Stimulated activated CD4-positive, alpha-beta T cell treated with anti-CD3 and anti-CD28 coated beads, Interleukin-4, amount 100 ng/mL, for 48 hours (primary cell): ENCODE measurements around the gene SMIM1.

ENCODE experiments used
- DNase-seq, 2 donors: peaks; one replicate each; pipeline ENCODE4 v3.0.0-alpha.2; 2020; ENCODE audit warnings: low read depth in 2 of 2

The SMIM1 gene, protein sequence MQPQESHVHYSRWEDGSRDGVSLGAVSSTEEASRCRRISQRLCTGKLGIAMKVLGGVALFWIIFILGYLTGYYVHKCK

DNA sequence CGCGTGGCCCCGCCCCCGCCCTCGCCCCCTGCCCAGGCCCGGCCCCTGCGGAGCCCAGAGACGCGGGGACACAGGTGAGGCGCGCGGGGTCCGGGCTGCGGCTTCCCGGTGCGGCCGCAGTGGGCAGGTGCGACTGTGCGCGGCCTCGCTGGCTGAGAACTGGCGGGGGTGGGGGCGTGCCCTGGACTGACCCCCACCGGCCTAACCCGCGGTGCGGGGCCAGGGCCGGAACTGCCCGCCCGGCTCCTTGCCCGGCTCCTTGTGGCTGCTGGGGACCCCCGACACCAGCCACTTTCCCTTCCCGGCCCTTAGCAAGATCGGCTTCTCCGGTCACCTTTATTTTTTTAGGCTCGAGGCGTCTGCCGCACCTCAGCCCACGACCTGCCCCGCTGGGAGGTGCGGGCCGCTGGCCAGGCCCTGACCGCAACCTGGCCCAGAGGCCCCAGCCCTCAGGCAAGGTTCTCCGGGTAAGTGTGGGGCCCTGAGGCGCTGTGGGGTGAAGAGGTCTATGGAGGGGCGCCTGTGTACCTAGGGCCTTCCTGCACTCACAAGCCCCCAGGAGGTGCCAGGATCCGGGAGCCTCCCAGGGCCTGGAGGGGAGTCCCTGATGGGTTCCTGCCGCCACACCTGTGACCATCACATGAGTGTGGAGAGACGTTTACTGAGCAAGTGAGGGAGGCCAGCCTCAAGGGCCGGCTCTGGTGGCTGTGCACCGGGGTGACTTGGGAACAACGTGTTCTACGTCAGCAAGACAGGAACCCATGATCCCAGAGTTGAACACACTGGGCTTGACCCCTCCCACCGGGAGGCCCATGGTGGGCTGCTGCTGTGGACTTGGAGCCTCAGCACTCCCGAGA is at the start of gene SMIM1:
SMIM1 (plus strand) TSS at position 35 of the 857 bp plus-strand sequence. CDS start 2,625 bp downstream, outside the sequence.
- no peak for DNase-seq

GRCh38 chr1:3722846-3723245 is 49.7 kb upstream of the SMIM1 start:
- DNase-seq = no peak

DNA sequence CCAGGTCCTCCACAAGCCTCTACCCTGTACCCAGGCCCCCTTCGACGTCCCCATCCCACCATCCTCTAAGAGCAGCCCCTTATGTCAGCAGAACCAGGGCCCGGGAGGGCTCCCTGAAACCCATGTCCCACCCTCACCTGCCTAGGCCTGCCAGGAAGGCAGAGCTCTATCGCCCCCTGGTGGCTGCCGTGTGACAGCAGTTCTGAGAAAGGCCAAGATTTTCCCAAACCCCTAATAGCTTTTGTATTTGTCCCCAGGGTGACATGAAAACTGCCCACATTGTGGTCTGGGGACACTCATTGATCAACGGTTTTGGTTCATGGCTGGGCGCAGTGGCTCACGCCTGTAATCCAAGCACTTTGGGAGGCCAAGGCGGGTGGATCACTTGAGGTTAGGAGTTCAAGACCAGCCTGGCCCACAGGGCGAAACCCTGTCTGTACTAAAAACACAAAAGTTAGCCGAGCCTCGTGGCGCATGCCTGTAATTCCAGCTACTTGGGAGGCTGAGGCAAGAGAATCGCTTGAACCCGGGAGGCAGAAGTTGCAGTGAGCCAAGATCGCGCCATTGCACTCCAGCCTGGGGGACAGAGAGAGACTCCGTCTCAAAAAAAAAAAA is 48.0 kb upstream of the SMIM1 start:
- peak; percentile 68 to 84 for DNase-seq

- no peak for DNase-seq
These were observed 47.2 kb upstream of the SMIM1 start for GRCh38 chr1:3725366-3725765.

GRCh38 chr1:3727042-3727824 is 45.3 kb upstream of the SMIM1 start:
- peak in 1 of 2 donors; percentile 13 for DNase-seq

GRCh38 chr1:3727825-3728776 is 44.4 kb upstream of the SMIM1 start:
- no peak for DNase-seq

DNA sequence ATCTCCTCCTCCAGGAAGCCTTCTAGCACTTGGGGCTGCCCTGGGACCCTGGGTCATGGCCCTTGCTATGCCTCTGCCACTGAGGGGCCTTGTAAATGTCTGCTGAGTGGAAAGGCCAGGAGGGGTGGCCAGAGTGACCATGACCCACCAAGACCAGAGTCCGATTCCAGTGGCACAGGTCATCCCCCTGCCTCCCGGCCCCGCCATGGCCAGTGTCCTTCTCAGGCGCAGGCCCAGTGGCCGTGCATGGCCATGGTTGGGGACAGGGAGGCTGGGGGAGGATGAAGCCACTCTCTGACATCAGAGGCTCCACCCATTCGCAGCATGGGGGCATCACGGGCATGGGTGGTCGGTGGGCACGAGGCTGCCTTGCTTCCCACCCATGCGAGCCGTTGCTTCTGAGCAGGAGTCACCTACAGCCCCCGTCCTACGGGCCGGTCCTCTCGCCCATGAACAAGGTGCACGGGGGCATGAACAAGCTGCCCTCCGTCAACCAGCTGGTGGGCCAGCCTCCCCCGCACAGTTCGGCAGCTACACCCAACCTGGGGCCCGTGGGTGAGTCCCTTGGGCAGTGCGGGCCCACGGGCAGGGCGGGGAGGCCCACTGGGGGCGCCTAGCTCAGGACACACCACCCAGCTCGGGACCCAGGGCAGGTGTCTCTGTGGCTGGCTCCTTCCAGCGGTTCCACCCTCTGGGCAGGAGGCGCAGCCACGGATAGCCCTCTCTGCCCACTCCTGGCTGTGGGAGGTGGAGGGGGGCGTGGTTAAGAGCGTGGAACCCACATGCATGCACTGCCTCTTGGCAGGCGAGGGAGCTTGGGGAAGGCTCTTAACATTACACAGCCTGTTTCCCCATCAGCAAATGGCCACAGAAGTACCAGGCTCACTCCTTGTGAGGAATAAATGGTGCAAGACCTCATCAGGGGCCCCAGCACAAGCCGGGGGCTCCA is 42.7 kb upstream of the SMIM1 start:
- DNase-seq = no peak

DNA sequence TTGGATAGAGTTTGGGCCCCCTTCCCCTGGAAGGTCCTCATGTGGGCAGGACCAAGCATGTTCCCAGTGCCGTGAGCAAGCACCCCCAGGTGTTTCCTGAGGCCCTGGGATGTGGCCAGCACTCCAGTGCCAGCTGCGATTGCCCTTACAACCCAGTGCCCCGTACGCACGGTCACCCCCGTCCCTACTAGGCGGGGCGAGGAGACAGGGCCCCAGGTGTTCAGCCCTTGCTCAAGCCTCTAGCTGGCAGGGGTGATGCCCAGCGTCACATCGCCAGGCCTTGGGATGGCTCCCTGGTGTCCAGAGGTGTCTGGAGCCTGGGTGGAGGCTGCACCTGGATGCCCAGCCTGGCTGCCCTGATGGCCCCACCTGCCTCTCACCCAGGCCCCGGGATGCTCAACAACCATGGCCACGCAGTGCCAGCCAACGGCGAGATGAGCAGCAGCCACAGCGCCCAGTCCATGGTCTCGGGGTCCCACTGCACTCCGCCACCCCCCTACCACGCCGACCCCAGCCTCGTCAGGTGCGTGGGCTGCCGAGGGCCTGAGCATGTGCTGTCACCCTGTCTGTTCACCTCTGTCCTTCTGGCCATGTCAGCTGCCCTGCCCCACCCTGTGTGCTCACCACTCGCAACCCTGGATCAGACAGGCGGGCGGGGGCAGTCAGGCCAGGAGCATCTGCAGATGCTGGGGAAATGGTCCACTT is 41.9 kb upstream of the SMIM1 start:
- no peak for DNase-seq

DNA sequence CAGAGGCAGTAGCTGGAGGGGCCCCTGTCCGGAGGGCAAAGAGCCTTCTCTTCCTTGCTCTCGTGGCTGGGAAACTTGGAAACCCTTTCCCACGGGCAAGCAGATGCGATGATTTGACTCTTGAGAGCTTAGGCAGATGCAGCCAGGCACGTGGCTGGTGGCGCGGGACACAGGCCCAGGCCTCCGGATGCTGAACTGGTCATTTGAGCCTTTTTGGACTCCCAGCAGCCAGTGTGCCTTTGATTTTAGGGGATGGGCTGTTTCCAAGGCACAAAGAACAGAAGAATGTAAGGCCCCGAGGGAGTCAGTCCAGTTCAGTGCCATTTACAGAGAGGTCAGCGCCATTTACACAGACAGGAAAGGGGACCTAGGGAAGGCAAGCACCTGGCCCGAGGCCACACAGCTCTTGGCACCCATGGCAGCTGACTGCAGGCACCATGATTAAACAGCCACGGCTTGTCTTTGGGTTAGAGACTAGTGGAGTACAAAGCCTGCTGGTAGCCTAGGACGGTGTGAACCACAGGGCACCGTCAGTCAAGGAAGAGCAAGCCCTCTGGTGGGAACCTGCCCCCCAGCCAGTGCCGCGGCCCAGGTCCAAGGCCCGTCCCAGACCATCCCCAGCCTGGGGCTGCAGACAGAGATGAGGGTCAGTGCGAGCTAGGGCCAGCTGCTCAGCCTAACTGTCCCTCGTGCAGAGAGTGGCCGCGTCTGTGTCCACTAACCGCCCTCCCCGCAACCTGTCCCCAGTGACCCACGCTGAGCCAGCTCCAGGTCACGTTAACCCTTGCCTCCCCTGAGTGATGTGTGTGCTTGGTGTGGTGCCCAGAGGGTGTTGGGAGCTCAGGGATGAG is 40.7 kb upstream of the SMIM1 start:
- no peak for DNase-seq

DNA sequence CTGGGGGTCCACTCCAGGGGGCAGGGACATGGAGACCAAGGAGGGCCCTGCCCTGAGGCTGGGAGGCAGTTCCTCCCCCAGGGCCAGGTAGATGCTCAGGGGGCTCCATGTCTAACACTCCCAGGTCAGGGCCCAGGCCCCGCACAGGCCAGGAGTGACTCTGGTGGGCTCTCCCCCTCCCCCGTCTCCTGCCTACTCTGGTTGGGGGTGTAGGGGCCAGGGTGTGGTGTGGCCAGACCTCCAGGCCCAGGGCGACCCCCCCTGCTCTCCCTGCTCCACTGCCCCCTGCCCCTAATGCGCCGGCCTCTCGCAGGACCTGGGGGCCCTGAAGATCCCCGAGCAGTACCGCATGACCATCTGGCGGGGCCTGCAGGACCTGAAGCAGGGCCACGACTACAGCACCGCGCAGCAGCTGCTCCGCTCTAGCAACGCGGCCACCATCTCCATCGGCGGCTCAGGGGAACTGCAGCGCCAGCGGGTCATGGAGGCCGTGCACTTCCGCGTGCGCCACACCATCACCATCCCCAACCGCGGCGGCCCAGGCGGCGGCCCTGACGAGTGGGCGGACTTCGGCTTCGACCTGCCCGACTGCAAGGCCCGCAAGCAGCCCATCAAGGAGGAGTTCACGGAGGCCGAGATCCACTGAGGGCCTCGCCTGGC is 40.0 kb upstream of the SMIM1 start:
- no peak for DNase-seq

GRCh38 chr1:3733094-3733882 is 39.3 kb upstream of the SMIM1 start:
- DNase-seq = no peak

DNA sequence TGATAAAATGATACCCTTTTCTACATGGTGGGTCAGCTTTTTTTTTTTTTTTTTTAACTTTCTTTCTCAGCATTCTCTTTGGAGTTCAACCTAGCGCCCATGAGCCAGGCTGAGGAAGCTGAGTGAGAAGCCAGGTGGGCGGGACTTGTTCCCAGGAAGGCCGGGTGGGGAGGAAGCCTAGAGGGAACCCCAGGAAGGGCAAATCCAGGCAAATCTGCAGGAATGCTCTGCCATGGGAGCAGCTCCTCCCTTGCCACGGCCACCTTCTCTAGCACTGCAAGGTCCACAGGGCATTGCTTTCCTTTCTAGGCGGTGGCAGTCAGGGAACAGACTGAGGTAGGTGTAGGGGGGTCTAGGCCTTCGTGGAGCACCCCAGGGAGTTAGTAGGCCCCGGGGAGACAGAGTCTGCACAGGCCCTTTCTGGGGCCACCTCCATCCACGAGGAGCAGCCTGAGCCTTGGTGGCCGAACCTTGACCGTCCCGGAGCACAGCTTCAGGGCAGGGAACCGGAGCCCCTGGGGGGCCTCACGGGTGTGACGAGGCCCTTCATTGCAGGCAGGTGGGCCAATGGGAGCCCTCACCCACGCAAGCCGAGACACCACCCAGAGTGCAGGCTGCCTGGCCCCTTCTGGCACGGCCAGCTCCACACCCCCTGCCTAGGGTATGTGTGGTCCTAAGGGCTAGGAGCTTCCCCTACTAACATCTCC is 38.5 kb upstream of the SMIM1 start:
- no peak for DNase-seq

- no peak for DNase-seq
These were observed 37.9 kb upstream of the SMIM1 start for GRCh38 chr1:3734602-3735001.

DNA sequence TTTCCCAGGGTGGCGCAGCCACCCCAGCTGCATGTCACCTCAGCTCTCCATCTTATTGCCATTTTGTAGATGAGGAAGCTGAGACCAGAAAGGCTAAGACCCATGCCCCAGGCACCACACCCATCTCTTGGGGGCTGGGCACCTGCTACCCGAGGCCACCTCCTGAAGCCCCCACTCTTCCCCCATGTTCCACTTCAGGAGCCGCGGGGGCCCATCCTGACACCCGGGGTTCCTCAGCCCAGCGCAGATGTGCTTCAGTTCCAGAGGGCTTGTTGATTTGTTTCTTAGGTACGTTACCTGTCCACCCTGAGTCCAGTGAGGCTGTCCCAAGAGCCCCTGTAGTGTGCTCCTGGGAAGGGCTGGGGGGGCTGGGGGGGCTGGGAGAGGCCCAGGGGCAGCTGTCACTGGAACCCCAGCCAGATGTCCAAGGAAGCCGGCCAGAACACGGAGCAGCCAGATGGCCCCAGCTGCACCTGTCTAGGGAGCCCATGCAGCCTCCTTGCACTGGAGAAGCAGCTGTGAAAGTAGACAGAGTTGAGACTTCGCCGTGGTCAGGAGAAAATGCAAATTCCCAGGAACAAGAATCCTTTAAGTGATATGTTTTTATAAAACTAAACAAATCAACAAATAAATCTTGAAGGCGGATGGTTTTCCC is 37.4 kb upstream of the SMIM1 start:
- no peak for DNase-seq

DNA sequence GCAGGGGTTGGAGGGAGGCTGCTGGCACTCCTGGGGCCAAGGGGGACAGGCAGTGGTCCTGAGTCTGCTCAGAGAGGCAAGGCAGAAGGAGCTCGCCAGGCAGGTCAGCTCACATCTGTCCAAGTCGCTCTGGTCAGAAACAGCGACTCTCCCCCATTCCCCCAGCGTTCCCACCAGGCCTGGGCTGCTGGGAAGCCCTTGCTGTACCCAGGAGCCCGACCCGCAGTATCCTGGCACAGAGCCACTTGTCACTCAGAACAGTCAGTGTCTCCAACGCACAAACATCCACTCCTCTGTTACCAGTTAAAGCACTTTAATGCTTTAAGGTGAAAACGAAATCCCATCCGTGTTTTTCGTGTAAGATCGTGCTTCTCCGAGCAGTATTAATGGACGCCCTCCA is 36.9 kb upstream of the SMIM1 start:
- DNase-seq = no peak

- DNase-seq = no peak
These were observed 36.4 kb upstream of the SMIM1 start for GRCh38 chr1:3736131-3736561.
